DLD1 (cell line): ENCODE results near the gene CCDC141.

Experiments used
- in situ Hi-C: cut with HindIII; loops from 2 replicates; pipeline ENCODE4 v1.10.0; 2017; ENCODE audit warnings: low sequenced_read_pairs

The CCDC141 gene

DNA sequence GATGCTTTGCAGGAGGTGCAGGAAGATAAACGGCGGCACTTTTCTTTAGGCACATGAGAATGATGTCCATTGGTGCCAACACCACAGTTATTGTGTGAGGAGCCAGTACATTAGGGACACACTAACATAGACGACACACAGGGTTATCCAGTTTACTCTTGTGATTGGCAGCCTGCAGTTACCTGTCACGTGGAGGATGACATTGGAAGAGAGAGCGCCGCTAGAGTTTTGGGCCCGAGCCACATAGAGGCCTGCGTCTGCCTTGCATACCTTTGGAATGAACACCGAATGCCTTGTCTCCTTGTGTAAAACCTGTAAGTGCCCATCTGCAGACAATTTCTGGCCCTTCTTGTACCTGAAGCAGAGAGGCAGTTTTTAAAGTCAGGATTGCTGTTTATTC is 215.9 kb downstream of the CCDC141 start:
- in situ Hi-C loops, result no loop called here

DNA sequence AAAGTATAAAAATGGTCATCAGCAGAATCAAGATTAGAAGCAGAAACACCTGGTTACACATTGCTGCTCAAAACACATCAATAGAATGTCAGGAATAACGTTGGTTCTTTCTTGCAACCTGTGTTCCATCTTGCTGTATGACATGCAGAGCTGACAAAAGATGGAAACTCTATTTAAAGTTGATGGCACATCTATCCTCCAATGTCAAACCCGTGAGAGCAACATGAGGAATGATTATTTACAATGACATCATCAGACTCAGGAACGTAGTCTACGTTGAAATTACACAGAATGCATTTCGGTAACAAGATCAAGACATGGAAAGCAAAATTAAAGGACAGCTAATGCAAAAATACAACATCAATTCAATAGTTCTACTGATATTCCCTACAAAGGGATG is 216.6 kb downstream of the CCDC141 start:
- in situ Hi-C loops, result no loop called here

DNA sequence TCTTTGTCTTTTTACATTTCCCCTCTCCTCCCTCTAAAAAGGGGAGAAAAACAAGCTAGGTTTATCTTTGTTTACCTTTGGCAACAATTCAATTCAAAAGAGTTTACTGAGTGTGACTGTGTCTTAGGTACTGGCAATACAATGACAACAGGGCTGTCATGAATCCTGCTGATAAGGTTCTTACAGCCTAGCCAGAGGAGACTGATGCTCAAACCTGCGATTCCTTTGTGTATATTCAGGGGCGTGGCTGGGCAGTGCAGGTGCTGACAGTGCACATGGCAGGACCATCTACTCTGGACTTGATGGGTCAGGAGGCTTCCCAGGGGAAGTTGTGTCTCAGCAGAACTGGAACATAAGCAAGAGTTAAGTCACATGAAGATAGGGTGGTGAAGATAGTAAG is 219.5 kb downstream of the CCDC141 start:
- in situ Hi-C loops, result no loop called here

DNA sequence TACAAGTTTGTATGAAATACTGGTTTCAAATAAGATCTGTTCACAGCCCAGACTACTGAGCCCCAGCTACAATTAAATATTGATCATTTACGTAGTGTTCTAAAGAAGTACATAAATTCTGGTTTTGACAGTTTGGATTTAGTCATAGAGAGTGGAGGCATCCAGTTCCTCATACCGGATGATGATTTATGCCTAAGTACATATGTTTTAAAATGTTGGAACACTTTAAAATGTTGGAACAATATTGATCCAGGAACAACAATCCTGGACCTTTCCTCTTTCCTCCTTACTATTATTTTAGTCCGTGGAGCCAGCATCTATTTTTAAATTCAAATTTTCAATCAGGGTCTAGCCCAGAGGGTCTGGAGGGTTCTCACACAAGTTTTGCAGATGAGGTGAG is 220.0 kb downstream of the CCDC141 start:
- in situ Hi-C loops, result no loop called here

DNA sequence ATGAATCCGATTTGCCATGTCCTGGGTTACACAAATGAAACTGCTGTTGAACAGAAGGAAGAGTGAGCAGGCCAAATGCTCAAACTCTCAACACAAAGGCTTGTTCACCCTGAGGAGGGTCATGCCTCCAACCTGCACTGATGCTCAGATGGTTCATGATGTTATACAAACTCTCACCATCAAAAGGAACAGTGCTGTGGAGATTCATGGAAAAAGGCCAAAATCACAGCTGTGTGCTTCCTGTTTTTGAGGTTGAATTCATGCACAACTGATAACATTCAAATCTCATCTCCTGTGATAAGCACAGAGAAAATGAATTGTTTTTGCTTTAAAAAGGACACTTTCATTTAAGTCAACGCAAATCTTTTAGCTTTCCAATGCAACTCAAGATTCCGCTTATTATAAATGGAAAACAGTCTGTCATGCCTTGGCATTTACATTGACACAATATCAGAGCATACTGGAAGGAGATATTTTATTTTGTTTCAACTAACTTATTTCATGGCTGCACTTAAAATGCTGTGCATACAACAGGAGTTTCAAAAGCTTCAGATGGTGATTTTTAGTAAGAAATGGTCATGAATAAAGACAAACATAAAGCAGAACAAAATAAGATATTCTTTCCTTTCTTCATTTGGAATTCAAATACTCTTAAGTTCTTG is 220.5 kb downstream of the CCDC141 start:
- in situ Hi-C loops, result no loop called here

DNA sequence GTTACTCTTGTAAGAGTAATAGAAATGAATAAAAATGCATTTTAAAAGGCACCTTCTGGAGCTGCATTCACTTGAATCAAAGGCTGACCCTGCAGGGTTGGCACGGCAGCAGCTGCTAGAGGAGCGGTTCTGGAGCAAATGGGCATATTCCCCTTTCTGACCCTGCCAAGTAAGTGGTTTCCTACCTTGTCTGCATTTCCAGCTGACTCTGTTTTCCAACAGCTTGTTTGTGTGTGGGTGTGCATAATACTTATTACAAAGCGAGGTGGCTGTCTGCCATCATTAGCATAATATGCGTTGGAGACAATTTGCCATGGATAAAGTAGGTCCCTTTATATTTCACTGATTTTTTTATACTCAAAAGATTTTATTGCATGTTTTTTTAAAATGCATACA is 221.5 kb downstream of the CCDC141 start:
- in situ Hi-C loops, result no loop called here

DNA sequence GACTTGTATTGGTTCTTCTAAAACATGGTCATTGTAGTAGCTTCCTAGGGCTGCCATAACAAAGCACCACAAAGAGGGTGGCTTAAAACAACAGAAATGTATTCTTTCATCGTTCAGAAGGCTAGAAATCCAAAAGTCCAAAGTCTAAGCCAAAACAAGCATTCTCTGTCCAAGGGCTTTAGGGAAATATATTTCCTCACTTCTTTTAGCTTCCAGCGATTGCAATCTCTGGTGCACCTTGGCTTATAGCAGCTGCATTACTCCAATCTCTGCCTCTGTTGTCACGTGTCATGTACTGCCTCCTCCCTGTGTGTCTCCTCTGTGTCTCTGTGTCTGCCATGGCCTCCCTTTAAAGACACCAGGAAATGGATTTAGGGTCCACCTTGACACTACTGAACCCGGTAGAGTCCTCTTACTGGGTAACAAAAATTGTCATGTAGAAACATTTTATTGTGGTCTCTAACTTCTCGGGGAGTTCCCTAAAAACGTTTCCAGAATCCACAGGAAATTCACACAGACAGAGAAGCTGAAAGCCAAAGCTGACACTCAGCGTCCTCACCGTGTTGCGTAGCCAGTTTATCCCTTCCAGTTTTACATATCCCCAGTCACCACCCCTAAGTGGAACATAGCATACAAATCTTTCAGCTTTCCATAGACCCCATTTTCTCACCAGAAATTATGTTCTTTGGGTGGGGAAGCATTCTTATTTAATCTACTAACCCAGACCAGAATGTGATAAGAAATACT is 222.0 kb downstream of the CCDC141 start:
- in situ Hi-C loops, result no loop called here

DNA sequence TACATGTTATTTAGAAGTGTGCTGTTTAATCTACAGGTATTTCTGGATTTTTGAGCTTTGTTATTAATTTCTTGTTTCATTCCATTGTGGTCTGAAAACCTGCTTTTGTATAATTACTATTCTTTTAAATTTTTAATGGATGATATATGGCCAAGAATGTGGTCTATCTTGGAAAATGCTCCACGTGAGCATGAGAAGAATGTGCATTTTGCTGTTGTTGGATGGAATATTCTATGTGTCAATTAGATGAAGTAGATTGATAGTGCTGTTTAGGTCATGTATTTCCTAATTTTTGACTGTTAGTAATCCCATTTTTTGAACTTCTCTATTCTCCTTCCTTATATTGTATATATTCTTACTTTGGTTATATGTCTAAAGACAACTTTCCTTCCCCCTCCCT is 222.8 kb downstream of the CCDC141 start:
- in situ Hi-C loops, result no loop called here

DNA sequence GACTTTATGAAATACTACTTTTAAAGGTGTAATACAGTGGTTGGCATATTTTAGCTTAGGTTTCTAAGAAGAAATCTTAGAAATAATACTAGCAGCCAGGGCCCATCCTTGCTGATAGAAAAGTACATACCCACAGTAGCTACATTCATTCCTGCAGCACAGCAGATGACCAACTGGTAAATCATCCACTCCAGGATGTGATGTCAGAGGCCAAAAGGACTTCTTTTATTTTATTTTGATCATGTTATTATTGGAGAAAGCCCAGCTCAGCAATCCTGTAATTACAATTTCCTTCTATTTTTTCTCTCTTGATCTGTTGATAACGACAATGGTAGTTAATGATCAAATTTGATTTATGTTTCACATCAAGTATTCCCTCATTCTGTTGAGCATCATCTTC is 224.8 kb downstream of the CCDC141 start:
- in situ Hi-C loops, result no loop called here

DNA sequence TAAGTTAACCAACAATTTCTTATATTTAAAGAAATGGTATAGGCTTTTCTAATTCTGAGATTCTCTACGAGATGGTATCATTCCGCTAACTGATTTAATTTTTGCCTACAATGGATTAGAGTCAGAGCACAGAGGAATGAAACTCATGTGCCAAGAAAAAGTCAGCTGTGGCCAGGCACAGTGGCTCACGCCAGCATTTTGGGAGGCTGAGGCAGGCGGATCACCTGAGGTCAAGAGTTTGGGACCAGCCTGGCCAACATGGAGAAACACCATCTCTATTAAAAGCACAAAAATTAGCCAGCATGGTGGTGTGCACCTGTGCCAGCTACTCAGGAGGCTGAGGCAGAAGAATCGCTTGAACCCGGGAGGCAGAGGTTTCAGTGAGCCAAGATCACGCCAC is 225.8 kb downstream of the CCDC141 start:
- in situ Hi-C loops, result no loop called here

DNA sequence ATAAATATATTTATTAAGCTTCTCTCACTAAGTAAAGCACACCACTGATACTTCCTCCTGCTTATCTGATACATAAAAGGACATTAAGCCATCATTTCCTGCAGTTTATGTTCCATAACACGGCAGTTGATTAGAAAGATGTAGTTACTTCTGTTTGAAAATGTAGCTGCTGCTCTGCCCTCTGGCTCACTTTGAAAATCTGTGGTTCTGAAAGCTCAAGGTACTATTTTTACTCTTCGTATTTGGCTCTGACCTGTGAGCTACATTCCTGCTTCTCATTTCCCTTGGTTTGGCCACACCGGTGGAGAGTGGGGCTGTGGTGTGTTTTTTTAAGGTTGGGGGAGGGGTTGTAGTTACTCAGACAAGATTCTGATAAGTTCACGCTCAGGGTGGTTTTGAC is 229.9 kb downstream of the CCDC141 start:
- in situ Hi-C loops, result no loop called here

DNA sequence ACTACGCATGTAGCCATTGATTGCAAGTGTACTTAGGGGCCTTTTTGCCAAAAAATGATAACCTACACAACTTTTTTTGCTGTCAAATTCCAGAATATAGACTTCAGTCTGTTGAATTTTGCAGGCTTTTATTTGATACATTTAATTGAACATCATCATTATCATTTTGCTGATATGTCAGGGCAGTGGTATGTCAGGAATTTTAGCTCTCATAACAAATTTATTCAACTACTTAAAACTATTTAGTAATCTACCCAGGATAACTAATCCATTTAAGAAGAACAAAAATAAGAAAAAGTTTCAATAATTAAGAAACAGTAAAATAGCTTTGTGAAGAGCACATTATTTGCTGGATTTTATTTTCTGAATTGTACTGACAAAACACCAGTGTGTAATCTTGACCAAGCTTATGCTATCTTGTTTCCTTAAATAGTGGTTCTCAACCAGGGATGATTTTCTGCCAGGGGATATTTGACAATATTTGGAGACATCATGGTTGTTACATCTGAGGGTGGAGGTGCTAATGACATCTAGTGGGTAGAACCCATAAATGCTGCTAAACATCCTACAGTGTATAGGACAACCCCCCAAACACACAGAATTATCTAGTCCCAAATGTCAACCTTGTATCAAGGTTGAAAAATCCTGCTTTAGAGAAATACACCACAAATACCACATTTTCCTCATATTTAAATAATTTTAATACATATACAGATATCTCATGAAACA is 230.6 kb downstream of the CCDC141 start:
- in situ Hi-C loops, result no loop called here

DNA sequence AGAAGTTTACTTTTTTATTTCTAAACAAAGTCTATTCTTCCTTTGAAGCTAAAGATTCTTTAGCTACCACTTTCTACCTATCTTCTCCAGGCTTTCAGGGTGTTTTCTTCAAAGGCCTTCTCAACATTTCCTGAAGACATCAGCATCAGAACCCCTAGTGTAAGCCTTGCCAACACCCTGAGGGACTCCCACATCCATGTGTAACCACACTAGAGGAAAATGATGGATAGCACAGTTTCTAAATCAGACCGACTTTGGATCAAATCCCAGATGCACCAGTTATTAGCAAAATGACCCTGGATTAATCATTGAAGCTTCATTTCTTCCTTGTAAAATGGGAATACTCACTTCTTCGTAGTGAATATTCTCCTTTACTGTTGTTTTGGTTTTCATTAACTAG is 238.0 kb downstream of the CCDC141 start:
- in situ Hi-C loops, result no loop called here

DNA sequence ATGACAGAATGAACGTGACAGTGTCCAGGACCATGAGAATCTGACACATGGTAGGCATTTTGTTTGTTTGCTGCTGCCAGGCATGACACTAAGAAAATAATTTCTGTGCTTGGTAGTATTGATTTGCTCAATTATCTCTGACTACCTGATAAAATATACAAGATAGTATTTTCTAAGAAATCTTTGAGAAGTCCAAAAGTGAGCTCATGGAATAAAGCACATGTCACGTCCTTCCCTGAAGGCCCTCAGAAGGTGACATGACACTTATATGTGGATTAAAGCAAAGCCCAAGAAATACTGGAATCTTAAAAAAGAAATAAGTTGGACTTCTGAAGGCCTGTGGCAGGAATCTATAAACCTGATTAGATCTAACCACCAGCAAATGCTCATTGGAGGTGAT is 238.9 kb downstream of the CCDC141 start:
- in situ Hi-C loops, result no loop called here

DNA sequence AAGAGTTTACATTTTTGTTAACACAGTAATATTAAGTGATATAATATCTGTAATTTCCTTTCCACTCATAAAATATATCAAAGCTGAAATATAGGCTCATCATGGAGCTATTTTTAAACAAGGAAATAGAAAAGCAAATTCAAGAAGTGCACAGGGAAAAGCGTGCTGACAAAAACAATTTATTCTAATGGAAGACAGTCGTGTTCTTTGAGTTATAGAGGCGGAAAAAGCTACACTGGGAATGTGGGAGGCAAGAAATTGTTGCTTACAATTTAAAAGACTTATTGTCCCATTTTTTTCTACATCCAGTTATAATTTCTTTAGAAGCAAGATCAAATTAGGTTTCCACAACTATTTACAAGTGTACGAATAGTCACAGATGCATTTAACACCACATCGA is 239.5 kb downstream of the CCDC141 start:
- in situ Hi-C loops, result no loop called here

DNA sequence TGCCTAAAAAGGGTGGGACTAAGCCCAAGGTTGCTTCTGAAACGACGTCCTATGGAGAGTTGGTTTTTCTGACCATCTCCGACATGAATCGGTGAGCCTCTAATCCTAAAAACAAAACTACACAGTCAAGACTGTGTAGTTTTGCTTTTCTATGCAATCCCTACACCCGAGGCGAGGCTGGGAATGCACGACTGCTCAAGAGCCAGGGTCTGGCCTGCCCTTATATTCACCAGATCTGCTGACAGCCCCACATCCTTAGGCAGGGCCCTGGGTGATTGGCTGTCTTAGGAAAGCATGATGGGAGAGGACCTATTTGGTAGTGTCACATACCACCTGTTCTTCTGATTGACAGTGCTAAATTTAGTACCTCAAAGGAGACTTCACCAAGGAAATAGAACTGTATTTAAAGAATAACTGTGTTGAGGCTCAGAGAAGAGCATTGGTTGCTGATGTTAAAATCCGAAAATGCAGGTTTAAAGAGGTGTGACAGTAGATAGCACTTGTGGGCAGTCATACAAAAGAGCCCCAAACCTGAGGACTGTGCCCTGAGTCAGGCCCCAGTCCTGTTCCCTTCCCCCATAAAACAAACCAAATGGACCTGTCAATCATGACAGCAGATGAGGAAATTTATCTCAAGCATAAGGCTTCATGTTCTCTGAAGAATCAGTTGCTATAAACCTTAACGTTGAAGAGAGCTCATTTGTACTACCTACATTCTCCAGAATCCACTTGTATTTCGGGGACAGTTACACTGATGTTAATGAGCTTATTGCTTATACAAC is 242.5 kb downstream of the CCDC141 start, which contains the start of gene TTN:
Gene TTN, minus strand, starts transcription at position 197 of the 782 bp plus-strand sequence. CDS start 2,781 bp downstream, outside the sequence.
- in situ Hi-C loops, result no loop called here

DNA sequence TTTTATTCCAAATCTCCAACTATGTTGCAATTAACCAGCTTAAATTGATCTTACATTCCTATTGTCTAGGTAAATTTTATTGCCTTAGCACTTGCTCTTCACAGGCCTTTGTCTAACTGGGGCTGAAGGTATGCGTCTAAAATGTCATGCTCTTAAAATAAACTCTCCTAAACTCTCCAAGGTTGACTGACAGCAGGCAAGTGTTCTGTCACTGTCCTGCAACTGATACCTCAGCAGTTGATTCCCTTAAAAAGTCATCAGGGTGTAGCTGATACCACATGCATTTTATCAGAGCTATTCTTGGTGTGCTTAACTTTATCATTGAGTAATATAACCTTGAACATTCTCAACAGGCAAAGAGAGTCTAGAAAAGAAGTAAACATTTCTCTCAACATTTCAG is 243.4 kb downstream of the CCDC141 start:
- in situ Hi-C loops, result no loop called here

DNA sequence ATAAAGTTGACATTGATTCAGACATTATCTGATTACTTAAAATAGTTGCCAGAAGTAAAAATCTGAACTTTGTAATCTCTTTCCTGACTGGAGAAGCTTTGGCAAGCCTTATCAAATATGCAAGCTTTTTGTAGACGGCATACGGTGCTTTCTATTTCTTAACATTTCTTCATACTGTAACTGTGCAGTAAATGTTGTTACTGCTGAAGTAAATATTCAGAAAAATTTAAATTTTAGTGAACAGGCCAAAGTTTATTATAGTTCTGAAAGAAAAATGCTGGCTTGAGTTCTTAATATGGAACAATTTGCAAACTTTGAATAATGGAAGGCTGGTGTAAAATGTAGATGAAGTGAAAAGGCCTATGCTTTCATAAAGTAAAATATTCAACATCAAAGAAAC is 244.5 kb downstream of the CCDC141 start:
- in situ Hi-C loops, result no loop called here

DNA sequence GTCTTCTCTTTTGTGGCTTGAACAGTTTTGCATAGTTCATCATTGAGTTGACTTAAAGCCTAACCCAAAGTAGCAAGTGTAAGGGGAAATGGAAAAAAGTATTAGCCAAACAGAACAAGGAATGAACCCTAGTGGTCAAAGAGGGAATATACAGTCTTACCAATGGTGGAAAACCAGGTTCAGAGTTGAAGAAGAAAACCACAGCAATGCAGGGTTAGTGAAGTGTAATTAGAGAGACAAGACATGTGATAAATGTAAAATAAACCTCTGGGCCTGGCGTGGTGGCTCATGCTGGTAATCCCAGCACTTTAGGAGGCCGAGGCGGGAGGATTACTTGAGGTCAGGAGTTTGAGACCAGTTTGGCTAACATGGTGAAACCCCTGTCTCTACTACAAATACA is 245.1 kb downstream of the CCDC141 start:
- in situ Hi-C loops, result no loop called here

DNA sequence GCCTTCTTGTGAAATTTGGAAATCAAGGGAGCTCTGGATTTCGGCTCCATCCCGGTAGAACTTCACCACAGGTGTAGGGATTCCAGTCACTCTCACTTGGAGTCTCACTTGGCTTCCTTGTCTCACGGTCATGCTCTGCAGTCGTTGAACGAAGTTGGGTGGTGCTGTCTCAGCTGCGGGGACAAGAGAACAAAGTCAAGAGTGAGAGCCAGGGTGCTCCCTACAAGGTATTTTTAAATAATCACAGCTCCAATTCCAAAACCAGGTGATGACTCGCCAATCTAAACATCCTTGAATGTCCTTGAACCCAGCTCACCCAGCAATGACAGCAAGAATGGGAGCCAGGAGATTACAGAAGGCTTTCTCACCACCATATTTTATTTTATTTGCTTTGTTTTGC is 249.4 kb downstream of the CCDC141 start:
- in situ Hi-C loops, result no loop called here

DNA sequence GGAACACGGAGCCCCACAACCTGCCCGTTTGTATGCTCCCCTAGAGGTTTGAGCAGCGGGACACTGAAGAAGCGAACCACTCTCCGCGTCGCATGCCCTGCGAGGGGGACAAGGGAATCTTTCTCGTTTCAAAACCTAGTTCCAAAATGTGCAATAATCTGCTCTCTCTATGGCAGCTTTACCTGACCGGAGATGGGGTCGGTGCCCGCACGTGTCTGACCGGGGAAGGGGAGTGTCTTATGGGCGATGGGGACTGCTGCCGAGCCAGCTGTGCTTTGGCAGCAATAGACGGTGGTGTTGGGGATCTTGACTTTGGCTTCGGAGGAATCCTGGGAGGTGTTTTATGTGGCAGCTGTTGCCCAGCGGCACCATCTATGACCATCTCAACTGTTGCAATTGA is 250.6 kb downstream of the CCDC141 start:
- in situ Hi-C loops, result no loop called here
